HepG2 (cell line): Measurements from ENCODE around the gene ARHGAP15. TPM values are rescaled to one million over a fixed set of nuclear protein-coding genes. Genes with fewer than 3 reads are reported as not detected.

ENCODE experiments used
- ATAC-seq: fragments of 200-7000 bp; cut with Tn5 transposase; 3 replicates; pipeline ENCODE4 v1.9.1; 2020; ENCODE audit warnings: mild to moderate bottlenecking, moderate library complexity
- BruUV-seq: library from RNA; stranded (reverse); fragments of 400-500 nt; replicated peaks from 2 replicates; lab custom pipeline; 2021; lab: Mats Ljungman, UMichigan
- CTCF ChIA-PET: fragments of 300-600 bp; formaldehyde crosslinking; extraction: SDS; loops from one replicate; lab custom pipeline; 2021; ENCODE audit warnings: low total read pairs, inconsistent platforms, low intra/inter-chr PET ratio; lab: Yijun Ruan, JAX
- POLR2A ChIA-PET: fragments of 350-600 bp; sonication (Branson Sonifier 250); formaldehyde crosslinking; loops from one replicate; lab custom pipeline; 2020; ENCODE audit warnings: antibody characterized with exemption, inconsistent platforms; lab: Yijun Ruan, JAX
- DNase-seq: peaks from one replicate; pipeline ENCODE4 v3.0.0-alpha.2; 2015; ENCODE audit warnings: low spot score
- FAIRE-seq: peaks from 3 replicates; lab custom pipeline; 2011; peaks lifted over from hg19 to GRCh38; lab: Jason Lieb, UNC
- H2AFZ ChIP-seq: one replicate; pipeline ENCODE4 v1.6.1; 2011; ENCODE audit warnings: low read length, inconsistent platforms
- H3K27ac ChIP-seq: fragments of 300-600 bp; 3 replicates; pipeline ENCODE4 v1.8.0; 2011; ENCODE audit warnings: mixed run types, mild to moderate bottlenecking, mixed read lengths, low read length, inconsistent platforms; ENCODE audit not compliant: insufficient read depth; ENCODE audit errors: extremely low read length
- H3K27me3 ChIP-seq, 2 experiments: fragments of 200-600 bp in 1 of 2; 2 replicates in 1 of 2; 3 replicates in 1 of 2; pipeline versions ENCODE4 v1.6.0 to v1.8.0; 2011; ENCODE audit warnings: low read length in 2 of 2, mild to moderate bottlenecking in 2 of 2, moderate library complexity in 2 of 2, inconsistent platforms in 1 of 2; ENCODE audit not compliant: insufficient read depth in 2 of 2, control insufficient read depth in 1 of 2
- H3K36me3 ChIP-seq, 2 experiments: fragments of 200-600 bp in 1 of 2; replicated peaks in 1 of 2; 2 replicates in 1 of 2; 3 replicates in 1 of 2; pipeline versions ENCODE4 v1.5.1 to v1.8.0; 2011; ENCODE audit warnings: low read length in 2 of 2, inconsistent platforms in 1 of 2; ENCODE audit not compliant: insufficient read depth in 2 of 2, control insufficient read depth in 1 of 2
- H3K4me1 ChIP-seq: 2 replicates; pipeline ENCODE4 v1.5.1; 2012; ENCODE audit warnings: low read length, inconsistent platforms; ENCODE audit not compliant: insufficient read depth
- H3K4me2 ChIP-seq: 2 replicates; pipeline ENCODE4 v1.6.0; 2011; ENCODE audit warnings: low read depth, low read length, inconsistent platforms
- H3K4me3 ChIP-seq, 3 experiments: fragments of 200-600 bp in 1 of 3; sonication (generic), shearing (Covaris generic) in 1 of 3; replicated peaks in 1 of 3; 2 replicates each; pipeline ENCODE4 v1.5.1; 2011 to 2016; ENCODE audit warnings: low read length in 3 of 3, inconsistent platforms in 2 of 3, low read depth in 2 of 3, mild to moderate bottlenecking in 2 of 3, control low read depth in 1 of 3, mixed read lengths in 1 of 3; ENCODE audit not compliant: insufficient read depth in 1 of 3
- H3K79me2 ChIP-seq: one replicate; pipeline ENCODE4 v1.6.1; 2011; ENCODE audit warnings: low read length, inconsistent platforms; ENCODE audit not compliant: insufficient read depth
- H3K9ac ChIP-seq: 2 replicates; pipeline ENCODE4 v1.6.0; 2011; ENCODE audit warnings: mild to moderate bottlenecking, low read depth, low read length, inconsistent platforms; ENCODE audit not compliant: insufficient read depth
- H3K9me3 ChIP-seq: 2 replicates; pipeline ENCODE4 v1.5.1; 2012; ENCODE audit warnings: mild to moderate bottlenecking, low read length
- H4K20me1 ChIP-seq: 2 replicates; pipeline ENCODE4 v1.6.0; 2011; ENCODE audit warnings: inconsistent platforms, mild to moderate bottlenecking, low read length, moderate library complexity; ENCODE audit not compliant: insufficient read depth
- ADNP ChIP-seq: sonication (generic); formaldehyde crosslinking; IDR thresholded peaks from 2 replicates; pipeline ENCODE4 v1.4.0; 2020; ENCODE audit warnings: missing genetic modification reagents
- ATF6 ChIP-seq: sonication (generic); formaldehyde crosslinking; conservative IDR thresholded peaks from 2 replicates; pipeline ENCODE4 v1.4.0; 2020; ENCODE audit warnings: missing genetic modification reagents
- GABPB1 ChIP-seq: IDR thresholded peaks from 2 replicates; pipeline ENCODE4 v1.6.1; 2016; ENCODE audit warnings: mild to moderate bottlenecking, missing genetic modification reagents, moderate library complexity, missing compliant biosample characterization
- NKX3-1 ChIP-seq: sonication (generic); formaldehyde crosslinking; IDR thresholded peaks from 2 replicates; pipeline ENCODE4 v1.5.0; 2020; ENCODE audit warnings: missing genetic modification reagents
- SNAPC2 ChIP-seq: sonication (generic); formaldehyde crosslinking; IDR thresholded peaks from 2 replicates; pipeline ENCODE4 v1.8.1; 2022; ENCODE audit warnings: mild to moderate bottlenecking, missing genetic modification reagents
- TMF1 ChIP-seq: sonication (generic); formaldehyde crosslinking; IDR thresholded peaks from 2 replicates; pipeline ENCODE4 v1.8.1; 2022; ENCODE audit warnings: low read depth, missing genetic modification reagents
- ZNF24 ChIP-seq: fragments of 450-650 bp; IDR thresholded peaks from 2 replicates; pipeline ENCODE4 v1.6.1; 2017; ENCODE audit warnings: antibody characterized with exemption, mild to moderate bottlenecking
- ZNF44 ChIP-seq: sonication (generic); formaldehyde crosslinking; IDR thresholded peaks from 2 replicates; pipeline ENCODE4 v1.5.1; 2020; ENCODE audit warnings: mild to moderate bottlenecking, missing genetic modification reagents
- ZNF678 ChIP-seq: sonication (generic); formaldehyde crosslinking; IDR thresholded peaks from 2 replicates; pipeline ENCODE4 v1.4.0; 2020; ENCODE audit warnings: mild to moderate bottlenecking, missing genetic modification reagents
- ZNF770 ChIP-seq: sonication (generic); formaldehyde crosslinking; IDR thresholded peaks from 2 replicates; pipeline ENCODE4 v1.5.0; 2020; ENCODE audit warnings: mild to moderate bottlenecking, missing genetic modification reagents
- WGBS: methylation state at CpG from one replicate; pipeline ENCODE4 v1.1.6; 2017; ENCODE audit warnings: low lambda C conversion rate; 5-methylcytosine and 5-hydroxymethylcytosine counted together
- in situ Hi-C: cut with HindIII; loops from 2 replicates; pipeline ENCODE4 v1.10.0; 2017; ENCODE audit warnings: low pct_unique_long_range_greater_than_20kb; ENCODE audit not compliant: extremely low pct_ligation_motif_present
- intact Hi-C: fragments of 100-400 bp; cut with micrococcal nuclease; formaldehyde crosslinking; loops from one replicate; pipeline ENCODE4 v1.10.0; 2022; ENCODE audit not compliant: unreplicated experiment
- polyA plus RNA-seq, 8 experiments: library from polyadenylated mRNA; depleted of rRNA in 3 of 8; stranded (reverse) in 7 of 8; unstranded in 1 of 8; fragments of >200 nt; fragmentation: Illumina TruSeq in 4 of 8; extraction: Trizol in 4 of 8; gene quantifications; 2 replicates each; pipeline versions ENCODE4 v1.2.1 to v1.2.3, GENCODE V29; 2011 to 2016; ENCODE audit warnings: low read depth in 4 of 8, missing spikeins in 1 of 8, mixed read lengths in 1 of 8; ENCODE audit not compliant: insufficient read depth in 1 of 8
- total RNA-seq, 5 experiments: library from RNA; depleted of rRNA; stranded (reverse); fragments of >200 nt; fragmentation: Illumina TruSeq; extraction: Trizol; gene quantifications; 2 replicates each; pipeline ENCODE4 v1.2.3, GENCODE V29; 2016; ENCODE audit warnings: low read depth in 1 of 5
- TF ChIP-seq, protein P1 (sequence below): sonication (generic); formaldehyde crosslinking; IDR thresholded peaks from 2 replicates; pipeline ENCODE4 v1.9.0; 2022; ENCODE audit warnings: missing genetic modification reagents, mild to moderate bottlenecking, borderline replicate concordance

ARHGAP15 gene
- total and polyA plus RNA-seq, 2 of the 13 experiments (the other 11 are each of a cell fraction or from before 2014, with no cell fraction given) = 0.04 TPM; not detected in 1

- Histone ChIP-seq H3K27me3 (no peaks in the 10 kb centered on the region), H3K36me3 (no peaks in the 10 kb centered on the region), H3K79me2 (no peaks in the 10 kb centered on the region), H4K20me1 (no peaks in the 10 kb centered on the region), H3K4me2 (no peak overlapping the region), H2AFZ (no peak overlapping the region), H3K27ac (no peak overlapping the region), H3K4me3 (no peak overlapping the region), H3K4me1 (no peaks in the 10 kb centered on the region), H3K9ac (no peak overlapping the region), H3K9me3 (no peaks in the 10 kb centered on the region)
- FAIRE-seq = no peak
- 0% methylated on average over 1 of the region's 1 CpG for WGBS
- no peak for ATAC-seq
- no TSS peak for BruUV-seq
- POLR2A ChIA-PET = no interaction called here
- DNase-seq = no peak
- no peak for TF ChIP-seq ZNF24
- TF ChIP-seq ATF6 (CRISPR knock-in tag) = no peak
- no peak for TF ChIP-seq ZNF770
- TF ChIP-seq, protein P1, sequence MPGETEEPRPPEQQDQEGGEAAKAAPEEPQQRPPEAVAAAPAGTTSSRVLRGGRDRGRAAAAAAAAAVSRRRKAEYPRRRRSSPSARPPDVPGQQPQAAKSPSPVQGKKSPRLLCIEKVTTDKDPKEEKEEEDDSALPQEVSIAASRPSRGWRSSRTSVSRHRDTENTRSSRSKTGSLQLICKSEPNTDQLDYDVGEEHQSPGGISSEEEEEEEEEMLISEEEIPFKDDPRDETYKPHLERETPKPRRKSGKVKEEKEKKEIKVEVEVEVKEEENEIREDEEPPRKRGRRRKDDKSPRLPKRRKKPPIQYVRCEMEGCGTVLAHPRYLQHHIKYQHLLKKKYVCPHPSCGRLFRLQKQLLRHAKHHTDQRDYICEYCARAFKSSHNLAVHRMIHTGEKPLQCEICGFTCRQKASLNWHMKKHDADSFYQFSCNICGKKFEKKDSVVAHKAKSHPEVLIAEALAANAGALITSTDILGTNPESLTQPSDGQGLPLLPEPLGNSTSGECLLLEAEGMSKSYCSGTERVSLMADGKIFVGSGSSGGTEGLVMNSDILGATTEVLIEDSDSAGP (CRISPR knock-in tag) = no peak
- no peak for TF ChIP-seq NKX3-1
- TF ChIP-seq SNAPC2 (CRISPR knock-in tag) = no peak
- no peak for TF ChIP-seq GABPB1
- TF ChIP-seq ADNP = no peak
- TF ChIP-seq TMF1 (CRISPR knock-in tag) = no peak
- no peak for TF ChIP-seq ZNF44 (CRISPR knock-in tag)
- no peak for TF ChIP-seq ZNF678
- CTCF ChIA-PET = no interaction called here
- in situ Hi-C loops = no loop called here
- intact Hi-C loops = no loop called here
Observed at GRCh38 chr2:143466391-143466790, 337.2 kb downstream of the ARHGAP15 start.
